ENCODE results near the gene PALM. TPM values are rescaled to one million over a fixed set of nuclear protein-coding genes. Genes with fewer than 3 reads are reported as not detected.
"Not testable (repeated sequence)": the region's sequence is repeated elsewhere in the genome, so short reads cannot be mapped to it uniquely, and the experiment has no call there.

Gene PALM
- total RNA-seq, 6 experiments from 2014 or later: 4.6 to 12.7 (median 7.1) TPM

DNA sequence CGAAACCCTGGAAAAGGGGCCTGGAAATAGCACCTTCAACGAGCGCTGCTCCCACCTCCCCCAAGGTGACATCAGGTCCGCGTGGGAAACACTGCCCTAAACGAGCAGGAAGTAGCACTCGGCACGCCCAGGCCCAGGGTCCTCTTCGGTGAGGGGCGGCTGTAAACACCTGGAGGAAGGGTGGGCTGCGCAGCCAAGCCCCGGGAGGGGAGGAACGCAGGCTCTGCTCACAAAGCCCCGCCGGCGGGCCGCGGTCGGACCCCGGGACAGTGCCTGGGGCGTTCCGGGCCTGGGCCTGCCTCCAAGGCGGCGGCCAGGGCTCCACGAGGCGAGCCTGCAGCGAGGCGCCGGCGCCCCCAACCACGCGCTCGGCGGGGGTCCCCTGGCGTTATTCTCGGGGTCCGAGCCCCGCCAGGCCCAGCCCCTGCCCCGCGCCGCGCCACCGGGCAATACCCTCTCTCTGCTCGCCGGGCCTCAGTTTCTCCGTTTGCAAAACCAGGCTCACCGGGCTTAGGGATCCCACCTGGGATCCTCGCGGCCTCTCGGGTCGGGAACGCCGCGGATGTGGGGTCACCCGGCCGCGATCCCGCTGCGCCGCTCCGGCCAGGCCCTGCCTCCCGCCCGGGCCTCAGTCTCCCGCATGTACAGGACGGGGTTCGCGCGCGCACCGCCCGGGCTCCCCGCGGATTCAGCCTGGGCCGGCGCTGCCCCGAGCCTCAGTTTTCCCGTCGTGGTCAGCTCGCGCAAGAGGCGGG, 46.4 kb upstream of the PALM start:
- no peaks in the 10 kb centered on the region for H3K27me3 ChIP-seq
- H3K4me3 ChIP-seq: peak overlapping the region; percentile 94 to 99 (median 97)
- H3K36me3 ChIP-seq: no peaks in the 10 kb centered on the region
- H3K9me3 ChIP-seq: no peaks in the 10 kb centered on the region
- intact Hi-C loops (cut with DNase I): no loop called here
- H3K4me1 ChIP-seq: peaks cover 0 to 50% (median 23%) of the 10 kb centered on the region in 4 donors
- DNase-seq (peak; percentile 71 to 79 (median 73)), ATAC-seq (peak in 2 of 4 donors; percentile 5)
- TF ChIP-seq, protein P1, sequence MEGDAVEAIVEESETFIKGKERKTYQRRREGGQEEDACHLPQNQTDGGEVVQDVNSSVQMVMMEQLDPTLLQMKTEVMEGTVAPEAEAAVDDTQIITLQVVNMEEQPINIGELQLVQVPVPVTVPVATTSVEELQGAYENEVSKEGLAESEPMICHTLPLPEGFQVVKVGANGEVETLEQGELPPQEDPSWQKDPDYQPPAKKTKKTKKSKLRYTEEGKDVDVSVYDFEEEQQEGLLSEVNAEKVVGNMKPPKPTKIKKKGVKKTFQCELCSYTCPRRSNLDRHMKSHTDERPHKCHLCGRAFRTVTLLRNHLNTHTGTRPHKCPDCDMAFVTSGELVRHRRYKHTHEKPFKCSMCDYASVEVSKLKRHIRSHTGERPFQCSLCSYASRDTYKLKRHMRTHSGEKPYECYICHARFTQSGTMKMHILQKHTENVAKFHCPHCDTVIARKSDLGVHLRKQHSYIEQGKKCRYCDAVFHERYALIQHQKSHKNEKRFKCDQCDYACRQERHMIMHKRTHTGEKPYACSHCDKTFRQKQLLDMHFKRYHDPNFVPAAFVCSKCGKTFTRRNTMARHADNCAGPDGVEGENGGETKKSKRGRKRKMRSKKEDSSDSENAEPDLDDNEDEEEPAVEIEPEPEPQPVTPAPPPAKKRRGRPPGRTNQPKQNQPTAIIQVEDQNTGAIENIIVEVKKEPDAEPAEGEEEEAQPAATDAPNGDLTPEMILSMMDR (IDR thresholded peaks at IDR 0.05): no peak
- TF ChIP-seq POLR2A (IDR thresholded peaks at IDR 0.05): no peak
- peak overlapping the region; percentile 79 to 95 (median 94) for H3K27ac ChIP-seq
- WGBS (ENCODE audit: insufficient coverage, low coverage, low lambda C conversion rate, missing lambda C conversion rate): 0% methylated on average over 4 of the region's 81 CpGs

DNA sequence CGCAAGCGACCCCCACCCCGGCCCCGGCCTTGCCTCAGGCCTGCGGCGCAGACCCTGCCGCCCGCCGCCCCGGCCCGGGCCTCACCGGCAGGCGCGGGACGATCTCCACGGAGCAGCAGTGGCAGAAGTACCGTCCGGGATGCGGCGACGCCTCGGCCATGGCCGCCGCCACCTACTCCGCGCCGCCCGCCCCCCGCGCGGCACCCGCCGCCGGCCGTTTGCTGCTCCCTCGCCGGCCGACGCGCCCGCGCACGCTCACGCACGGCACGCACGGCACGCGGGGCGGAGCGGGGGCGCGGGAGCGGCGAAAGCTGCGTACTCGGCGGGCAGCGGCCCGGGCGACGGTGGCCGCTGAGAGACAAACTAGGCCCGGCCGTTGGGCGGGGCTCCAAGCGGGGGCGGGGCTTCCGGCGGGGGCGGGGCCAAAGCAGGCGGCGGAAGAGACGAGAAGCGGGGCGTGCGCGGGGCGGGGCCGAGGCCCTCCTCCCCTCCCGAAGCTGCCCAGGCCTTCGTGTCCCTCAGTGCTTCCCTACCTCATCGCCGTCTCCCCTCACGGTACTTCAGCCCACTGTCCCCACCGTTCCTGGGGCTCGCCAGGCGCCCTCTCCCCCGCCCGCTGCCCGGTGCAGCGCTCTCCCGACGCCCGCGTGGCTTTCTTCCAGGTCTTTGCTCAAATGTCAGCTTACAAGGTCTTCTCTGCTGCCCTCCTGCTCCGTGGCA, 45.6 kb upstream of the PALM start, which contains the start of gene RNF126:
RNF126 (minus strand) TSS at position 253 of the 720 bp plus-strand sequence; CDS start at position 160, 93 bp downstream.
- Histone ChIP-seq H3K4me3 (peak within 1 kb of the TSS; percentile 94 to 99 (median 97)), H3K27me3 (no peaks in the 10 kb centered on the region), H3K4me1 (peaks cover 0 to 43% (median 19%) of the 10 kb centered on the region in 4 donors), H3K9me3 (no peaks in the 10 kb centered on the region), H3K27ac (peak within 1 kb of the TSS; percentile 89 to 95 (median 94)), H3K36me3 (no peaks in the 10 kb centered on the region)
- ATAC-seq (peak; percentile 65 to 82 (median 76)), DNase-seq (peak; percentile 92 to 94 (median 94))
- intact Hi-C loops (cut with DNase I): no loop called here
- 2% methylated on average over 12 of the region's 97 CpGs for WGBS (ENCODE audit: insufficient coverage, low coverage, low lambda C conversion rate, missing lambda C conversion rate)
- TF ChIP-seq, protein P1 (IDR thresholded peaks at IDR 0.05): no peak
- TF ChIP-seq POLR2A (IDR thresholded peaks at IDR 0.05): peak; percentile 80

DNA sequence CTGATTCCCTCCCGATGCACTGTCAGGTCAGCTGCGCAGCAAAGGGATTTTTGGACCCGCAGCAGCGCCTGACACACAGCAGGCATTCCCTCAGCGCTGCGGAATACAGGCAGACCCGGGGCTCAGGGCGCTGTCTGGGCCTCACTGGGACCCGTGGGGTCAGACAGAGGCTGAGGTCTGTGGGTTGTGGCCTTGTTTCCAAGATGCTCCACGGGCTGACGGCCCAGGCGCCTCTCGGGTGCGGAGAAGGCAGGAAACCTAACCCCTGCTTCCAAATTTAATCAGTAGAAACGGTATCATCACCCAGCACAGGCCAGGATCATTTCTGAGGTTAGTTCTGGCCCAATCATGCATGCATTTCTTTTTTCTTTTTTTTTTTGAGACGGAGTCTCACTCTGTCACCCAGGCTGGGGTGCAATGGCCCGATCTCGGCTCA, 45.0 kb upstream of the PALM start:
- intact Hi-C loops (cut with DNase I): no loop called here

DNA sequence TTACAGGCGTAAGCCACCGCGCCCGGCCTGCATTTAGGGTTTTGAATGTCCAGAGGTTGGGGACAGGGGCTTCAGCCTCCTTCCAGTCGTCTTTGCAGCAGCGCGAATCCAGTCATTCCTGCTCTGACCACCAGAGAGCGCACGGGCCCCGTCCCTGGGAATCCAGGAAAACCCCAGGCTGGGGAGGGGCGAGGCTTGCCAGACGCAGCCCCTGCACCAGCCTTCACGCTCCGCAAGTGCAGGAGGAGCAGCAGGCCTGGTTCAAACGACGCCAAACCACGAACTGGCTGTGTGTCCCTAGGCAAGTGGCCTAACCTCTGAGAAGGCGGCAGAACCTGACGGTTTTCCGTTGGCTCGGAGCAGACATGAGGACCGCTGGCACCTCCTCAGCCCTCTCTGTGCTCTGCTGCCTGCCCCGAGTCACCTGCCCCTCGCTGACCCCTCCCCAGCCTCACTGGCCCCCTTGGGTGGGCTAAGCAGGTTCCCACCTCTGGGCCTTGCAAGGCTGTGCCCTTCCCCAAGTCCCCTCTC, 43.8 kb upstream of the PALM start:
- intact Hi-C loops (cut with DNase I): loop anchor here (5.0 kb wide), 1 partner anchor 67 kb away; no protein-coding TSS in a partner anchor
- Histone ChIP-seq H3K4me3 (peak overlapping the region in 1 of 3 donors; percentile 6), H3K9me3 (no peaks in the 10 kb centered on the region), H3K36me3 (no peaks in the 10 kb centered on the region), H3K27ac (no peak overlapping the region), H3K27me3 (no peaks in the 10 kb centered on the region), H3K4me1 (peaks cover 0 to 24% (median 10%) of the 10 kb centered on the region in 4 donors)
- TF ChIP-seq POLR2A (IDR thresholded peaks at IDR 0.05): no peak
- TF ChIP-seq, protein P1 (IDR thresholded peaks at IDR 0.05): peak; percentile 87 to 95 (median 92)
- 6% methylated on average over 9 of the region's 24 CpGs for WGBS (ENCODE audit: insufficient coverage, low coverage, low lambda C conversion rate, missing lambda C conversion rate)
- ATAC-seq (peak; percentile 12 to 34 (median 26)), DNase-seq (peak; percentile 78 to 80 (median 78))

More for the DNA sequence above, 45.0 kb upstream of the PALM start:
- Histone ChIP-seq H3K27ac (peak overlapping the region; percentile 81 to 95 (median 89)), H3K27me3 (no peaks in the 10 kb centered on the region), H3K36me3 (no peaks in the 10 kb centered on the region), H3K4me3 (peak overlapping the region; percentile 45 to 99 (median 54)), H3K9me3 (no peaks in the 10 kb centered on the region), H3K4me1 (peaks cover 0 to 37% (median 16%) of the 10 kb centered on the region in 4 donors)
- WGBS (ENCODE audit: insufficient coverage, low coverage, low lambda C conversion rate, missing lambda C conversion rate): 24% methylated on average over 8 of the region's 18 CpGs
- no peak for TF ChIP-seq POLR2A (IDR thresholded peaks at IDR 0.05)
- ATAC-seq (peak; percentile 6 to 27 (median 19)), DNase-seq (no peak)

DNA sequence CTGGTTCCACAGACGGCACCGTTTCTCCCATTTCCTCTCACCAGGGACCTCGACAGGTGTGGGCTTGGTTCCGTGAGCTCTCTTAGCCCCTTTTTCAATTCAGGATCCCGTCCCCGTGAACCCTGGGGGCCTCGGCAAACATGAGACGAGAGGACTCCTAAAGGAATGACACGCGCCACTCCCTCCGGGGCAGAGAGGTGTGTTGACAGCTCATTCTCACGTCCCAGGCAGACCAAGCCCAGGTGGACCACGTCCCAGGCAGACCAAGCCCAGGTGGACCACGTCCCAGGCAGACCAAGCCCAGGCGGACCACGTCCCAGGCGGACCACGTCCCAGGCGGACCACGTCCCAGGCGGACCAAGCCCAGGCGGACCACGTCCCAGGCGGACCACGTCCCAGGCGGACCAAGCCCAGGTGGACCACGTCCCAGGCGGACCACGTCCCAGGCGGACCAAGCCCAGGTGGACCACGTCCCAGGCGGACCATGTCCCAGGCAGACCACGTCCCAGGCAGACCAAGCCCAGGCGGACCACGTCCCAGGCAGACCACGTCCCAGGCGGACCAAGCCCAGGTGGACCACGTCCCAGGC, 41.7 kb upstream of the PALM start:
- not testable (repeated sequence) for H3K27me3 ChIP-seq, H3K9me3 ChIP-seq, H3K27ac ChIP-seq, ATAC-seq, DNase-seq, H3K36me3 ChIP-seq, H3K4me3 ChIP-seq
- H3K4me1 ChIP-seq: peaks cover 0 to 16% (median 8%) of the 10 kb centered on the region in 4 donors
- intact Hi-C loops (cut with DNase I): loop anchor here (5.0 kb wide), 1 partner anchor 65 kb away; no protein-coding TSS in a partner anchor
- 67% methylated on average over 10 of the region's 38 CpGs for WGBS (ENCODE audit: insufficient coverage, low coverage, low lambda C conversion rate, missing lambda C conversion rate)

DNA sequence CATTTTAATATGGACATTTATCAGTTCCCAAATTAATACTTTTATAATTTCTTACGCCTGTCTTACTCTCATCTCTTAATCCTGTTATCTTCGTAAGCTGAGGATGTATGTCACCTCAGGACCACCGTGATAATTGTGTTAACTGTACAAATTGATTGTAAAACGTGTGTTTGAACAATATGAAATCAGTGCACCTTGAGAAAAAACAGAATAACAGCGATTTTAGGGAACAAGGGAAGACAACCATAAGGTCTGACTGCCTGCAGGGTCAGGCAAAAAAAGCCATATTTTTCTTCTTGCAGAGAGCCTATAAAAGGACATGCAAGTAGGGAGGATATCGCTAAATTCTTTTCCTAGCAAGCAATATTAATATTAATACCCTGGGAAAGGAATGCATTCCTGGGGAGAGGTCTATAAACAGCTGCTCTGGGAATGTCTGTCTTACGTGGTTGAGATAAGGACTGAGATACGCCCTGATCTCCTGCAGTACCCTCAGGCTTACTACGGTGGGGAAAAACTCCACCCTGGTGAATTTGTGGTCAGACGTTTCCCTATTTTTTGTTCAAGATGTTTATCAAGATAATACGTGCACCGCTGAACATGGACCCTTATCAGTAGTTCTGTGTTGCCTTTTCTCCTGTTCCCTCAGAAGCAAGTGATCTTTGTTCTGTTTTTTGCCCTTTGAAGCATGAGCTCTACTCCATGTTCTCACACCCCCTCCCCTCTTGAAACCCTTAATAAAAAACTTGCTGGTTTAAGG, 39.9 kb upstream of the PALM start:
- H3K9me3 ChIP-seq: not testable (repeated sequence)
- WGBS (ENCODE audit: insufficient coverage, low coverage, low lambda C conversion rate, missing lambda C conversion rate): 48% methylated on average over 11 of the region's 12 CpGs

More for the DNA sequence above, 39.9 kb upstream of the PALM start:
- H3K27ac ChIP-seq, H3K4me3 ChIP-seq, DNase-seq, ATAC-seq, H3K27me3 ChIP-seq, H3K36me3 ChIP-seq: not testable (repeated sequence)
- intact Hi-C loops (cut with DNase I): loop anchor here (5.0 kb wide), 1 partner anchor 63 kb away; no protein-coding TSS in a partner anchor
- peaks cover 0 to 12% (median 5%) of the 10 kb centered on the region in 4 donors for H3K4me1 ChIP-seq
